Superior temporal gyrus (tissue), 1 donor: Measurements from ENCODE around the gene GRM2.

Experiments
- DNase-seq: peaks from one replicate; pipeline ENCODE4 v3.0.0-alpha.2; 2016; ENCODE audit errors: extremely low spot score

Gene GRM2

GRCh38 chr3:51680196-51680595, 26.7 kb upstream of the GRM2 start:
- no peak for DNase-seq

- DNase-seq, result no peak
Observed at GRCh38 chr3:51680663-51681230, 26.1 kb upstream of the GRM2 start.

- DNase-seq, result no peak
Observed at GRCh38 chr3:51681453-51681852, 25.4 kb upstream of the GRM2 start.

GRCh38 chr3:51682079-51682478, 24.8 kb upstream of the GRM2 start:
- peak; percentile 81 for DNase-seq

- no peak for DNase-seq
Observed at GRCh38 chr3:51682526-51682925, 24.3 kb upstream of the GRM2 start.

GRCh38 chr3:51683566-51683965, 23.3 kb upstream of the GRM2 start:
- DNase-seq, result no peak

DNA sequence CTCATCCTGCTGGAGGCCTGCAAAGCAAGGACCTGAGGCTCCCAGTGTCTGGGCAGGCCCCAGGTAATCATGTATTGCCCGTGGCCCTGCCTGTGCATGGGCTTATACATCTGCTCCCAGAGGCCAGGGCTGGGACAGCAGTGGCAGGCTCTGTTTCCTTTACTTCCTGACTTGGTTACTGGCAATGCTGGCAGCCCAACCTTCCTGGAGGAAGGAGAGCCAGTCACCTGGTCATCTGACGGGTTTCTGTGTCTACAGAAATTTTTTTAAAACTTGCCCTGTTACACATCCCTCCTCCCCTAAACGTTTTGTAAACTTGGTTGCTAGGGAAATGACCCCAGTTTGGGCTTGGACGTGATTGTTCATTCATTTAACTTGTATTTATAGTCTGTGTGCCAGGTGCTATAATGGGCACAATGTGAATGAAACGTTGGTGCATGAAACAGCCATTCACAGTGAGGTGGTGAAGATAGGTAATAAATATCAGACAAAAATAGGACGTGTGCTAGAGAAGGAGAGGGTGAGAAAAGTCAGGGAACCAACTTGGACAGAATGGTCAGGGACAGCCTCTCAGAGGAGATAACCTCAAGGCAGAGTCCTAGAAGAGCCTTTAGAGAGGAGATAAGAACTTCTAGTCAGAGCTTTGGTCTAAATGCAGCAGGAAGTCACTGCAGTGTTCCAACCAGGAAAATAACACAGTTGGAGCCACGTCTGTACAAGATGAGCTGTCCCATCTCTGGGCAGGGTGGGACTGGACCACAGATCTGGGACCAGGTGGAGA, 21.7 kb upstream of the GRM2 start:
- DNase-seq, result no peak

DNA sequence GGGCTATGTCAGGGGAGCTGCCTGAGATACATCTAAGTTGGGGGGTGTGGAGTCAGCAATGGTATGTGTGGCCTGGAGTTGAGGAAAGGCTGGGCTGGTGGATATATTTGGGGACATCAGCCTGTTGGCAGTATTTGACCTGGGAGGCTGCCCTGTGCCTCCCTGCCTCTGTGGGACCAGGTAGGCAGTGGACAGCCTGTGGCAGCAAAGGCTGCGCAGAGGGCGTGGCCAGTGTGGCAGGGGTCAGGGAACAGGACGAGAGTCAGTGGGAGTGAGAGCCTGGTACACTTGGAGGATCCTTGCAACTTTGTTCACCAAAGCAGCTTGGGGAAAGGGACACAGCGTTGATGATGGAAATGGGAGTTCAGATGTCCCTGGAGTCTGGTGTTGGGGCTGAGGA, 20.8 kb upstream of the GRM2 start:
- no peak for DNase-seq

DNA sequence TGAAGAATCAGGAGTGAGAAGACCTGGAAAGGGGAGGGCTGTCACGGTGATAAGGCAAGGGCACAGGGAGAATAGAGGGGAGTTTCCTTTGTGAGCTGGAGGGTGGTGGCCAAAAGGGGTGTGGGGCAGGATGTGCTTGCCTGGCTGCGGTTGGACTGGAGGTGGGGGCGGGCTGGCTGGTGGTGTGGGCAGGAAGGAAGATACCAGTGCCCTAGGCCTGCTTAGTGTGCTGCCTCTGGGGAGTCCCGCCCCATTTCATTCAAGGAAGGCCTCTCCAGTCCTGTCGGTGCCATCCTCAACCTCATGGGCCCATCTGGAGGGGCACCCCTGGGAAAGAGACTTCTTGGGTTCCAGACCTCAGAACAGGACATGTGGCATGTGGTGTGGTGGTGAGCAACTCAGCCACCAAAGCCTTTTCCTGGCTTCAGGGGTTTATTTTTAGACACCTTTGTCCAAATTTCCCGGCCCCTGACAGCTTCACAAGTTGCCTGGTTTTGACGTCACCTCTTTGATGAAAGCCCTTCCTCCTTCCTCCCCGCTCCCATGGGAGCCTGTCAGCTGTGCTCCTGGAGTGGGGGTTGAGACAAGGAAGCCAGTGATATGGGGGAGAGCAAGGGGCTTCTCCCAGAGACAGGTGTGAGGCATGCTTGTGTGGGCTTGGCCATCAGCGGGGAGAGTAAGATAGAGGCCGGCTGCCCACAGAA, 20.2 kb upstream of the GRM2 start:
- DNase-seq, result no peak

GRCh38 chr3:51687431-51688205, 19.2 kb upstream of the GRM2 start:
- DNase-seq, result no peak

DNA sequence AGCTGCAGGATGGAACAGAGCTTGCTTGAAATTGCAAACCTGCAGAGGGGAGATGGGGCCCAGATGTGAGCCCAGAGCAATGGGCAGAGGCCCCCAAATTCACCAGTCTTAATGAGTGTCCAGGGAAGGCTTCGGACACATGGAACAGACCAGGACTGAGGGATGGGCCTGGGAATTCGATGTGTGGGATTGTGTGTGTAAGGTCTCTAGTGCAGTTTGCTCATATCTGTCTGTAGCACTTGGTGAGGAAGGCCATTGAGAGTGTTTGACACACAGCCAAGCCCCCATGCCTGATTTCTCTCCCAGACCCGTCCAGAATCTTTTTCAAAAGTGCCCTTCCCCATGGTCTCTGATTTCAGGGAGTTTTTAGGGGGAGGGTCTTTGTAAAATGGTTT, 18.7 kb upstream of the GRM2 start:
- no peak for DNase-seq

DNA sequence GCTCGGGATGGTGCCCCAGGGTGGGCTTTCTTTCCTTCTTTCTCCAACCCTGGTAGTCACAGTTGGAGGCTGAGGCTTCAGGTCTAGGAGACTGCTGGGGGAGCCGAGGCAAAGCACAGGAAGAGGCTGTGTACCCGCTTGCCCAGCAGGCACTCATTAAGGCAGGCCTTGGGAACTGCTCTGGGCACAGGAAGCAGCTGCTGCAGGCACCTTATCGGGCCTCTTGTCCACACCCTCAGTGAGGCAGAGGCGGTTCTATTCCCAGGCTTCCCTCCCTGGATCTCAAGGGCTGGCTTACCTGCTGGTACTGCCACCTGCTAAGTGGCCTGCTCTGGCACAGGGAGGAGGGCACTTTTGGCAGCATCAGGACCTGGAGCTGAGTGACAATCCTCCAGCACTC, 15.8 kb upstream of the GRM2 start:
- no peak for DNase-seq

DNA sequence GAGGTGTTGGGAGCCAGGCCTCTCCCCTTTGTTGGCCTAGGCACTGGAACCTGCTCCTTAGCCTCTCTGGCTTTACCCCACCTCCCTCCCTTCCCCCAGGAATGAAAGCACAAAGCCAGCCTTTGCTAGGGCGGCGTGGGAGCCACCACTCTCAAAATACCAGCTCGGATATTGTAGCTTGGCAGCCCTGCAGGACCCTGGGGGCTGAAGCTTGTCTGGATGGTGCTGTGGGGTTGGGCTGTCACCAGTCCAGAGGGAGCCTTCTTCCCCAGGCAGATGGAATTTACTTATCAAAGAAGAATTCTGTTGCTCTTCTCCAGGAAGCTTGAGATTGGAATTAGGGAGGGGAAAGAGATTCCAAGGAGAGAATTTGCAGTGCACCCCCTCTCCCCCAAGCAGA, 14.9 kb upstream of the GRM2 start:
- DNase-seq, result no peak

GRCh38 chr3:51692980-51693395, 13.9 kb upstream of the GRM2 start:
- no peak for DNase-seq

- DNase-seq, result peak; percentile 69
Observed at GRCh38 chr3:51696954-51697353, 9.9 kb upstream of the GRM2 start.

DNA sequence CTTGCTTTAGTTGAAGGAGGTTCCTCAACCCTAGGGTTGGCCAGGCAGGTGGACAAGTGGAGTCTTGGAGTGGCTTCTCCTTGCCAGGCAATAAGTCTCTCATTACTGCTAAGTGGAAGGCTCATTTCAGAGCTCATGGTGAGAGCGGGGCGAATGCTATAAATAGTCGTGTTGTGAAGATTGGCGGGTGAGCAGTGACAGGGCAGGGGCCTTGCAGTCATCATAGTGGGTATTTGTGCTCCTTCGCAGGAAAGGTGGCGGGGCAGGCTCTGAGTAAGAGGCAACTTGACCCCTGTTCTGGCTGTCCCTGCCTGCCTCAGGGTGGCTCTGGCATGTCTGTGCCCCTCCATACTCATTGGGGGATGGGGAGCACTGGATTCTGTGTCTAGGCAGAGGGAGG, 8.7 kb upstream of the GRM2 start:
- no peak for DNase-seq

- no peak for DNase-seq
Observed at GRCh38 chr3:51700403-51700802, 6.5 kb upstream of the GRM2 start.

DNA sequence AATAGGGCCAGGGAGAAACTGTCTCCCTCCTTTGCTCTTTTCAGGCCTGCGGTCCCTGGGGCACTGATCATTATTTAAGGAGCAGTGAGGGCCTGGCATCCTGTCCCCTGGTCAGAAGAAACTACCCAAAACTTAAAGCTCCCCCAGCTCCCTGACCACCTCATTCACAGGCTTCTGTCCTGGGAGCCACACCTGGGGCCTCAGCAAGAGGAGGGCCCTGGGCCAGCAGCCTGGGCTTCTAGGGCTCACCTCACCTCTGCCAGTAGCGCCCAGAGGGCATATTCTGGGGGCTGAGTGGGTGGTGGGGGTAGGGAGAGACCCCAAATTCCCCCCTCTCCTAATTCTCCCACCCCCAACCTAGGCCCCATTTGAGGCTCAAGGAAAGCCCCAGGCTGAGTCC, 4.7 kb upstream of the GRM2 start:
- no peak for DNase-seq

GRCh38 chr3:51703068-51703760, 3.7 kb upstream of the GRM2 start:
- no peak for DNase-seq

DNA sequence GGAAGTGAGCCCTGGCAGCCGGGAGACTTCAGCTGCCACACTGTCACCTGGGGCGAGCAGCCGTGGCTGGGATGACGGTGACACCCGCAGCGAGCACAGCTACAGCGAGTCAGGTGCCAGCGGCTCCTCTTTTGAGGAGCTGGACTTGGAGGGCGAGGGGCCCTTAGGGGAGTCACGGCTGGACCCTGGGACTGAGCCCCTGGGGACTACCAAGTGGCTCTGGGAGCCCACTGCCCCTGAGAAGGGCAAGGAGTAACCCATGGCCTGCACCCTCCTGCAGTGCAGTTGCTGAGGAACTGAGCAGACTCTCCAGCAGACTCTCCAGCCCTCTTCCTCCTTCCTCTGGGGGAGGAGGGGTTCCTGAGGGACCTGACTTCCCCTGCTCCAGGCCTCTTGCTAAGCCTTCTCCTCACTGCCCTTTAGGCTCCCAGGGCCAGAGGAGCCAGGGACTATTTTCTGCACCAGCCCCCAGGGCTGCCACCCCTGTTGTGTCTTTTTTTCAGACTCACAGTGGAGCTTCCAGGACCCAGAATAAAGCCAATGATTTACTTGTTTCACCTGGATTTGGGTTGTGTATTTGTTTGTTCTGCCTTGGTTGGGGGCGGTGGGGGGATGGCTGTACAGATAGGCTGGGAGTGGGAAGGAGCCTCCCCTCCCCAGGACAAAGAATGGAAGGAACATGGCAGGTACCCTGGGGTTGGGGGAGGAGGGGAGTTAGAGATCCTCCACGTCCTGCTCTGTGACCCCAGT, 2.9 kb upstream of the GRM2 start:
- no peak for DNase-seq

DNA sequence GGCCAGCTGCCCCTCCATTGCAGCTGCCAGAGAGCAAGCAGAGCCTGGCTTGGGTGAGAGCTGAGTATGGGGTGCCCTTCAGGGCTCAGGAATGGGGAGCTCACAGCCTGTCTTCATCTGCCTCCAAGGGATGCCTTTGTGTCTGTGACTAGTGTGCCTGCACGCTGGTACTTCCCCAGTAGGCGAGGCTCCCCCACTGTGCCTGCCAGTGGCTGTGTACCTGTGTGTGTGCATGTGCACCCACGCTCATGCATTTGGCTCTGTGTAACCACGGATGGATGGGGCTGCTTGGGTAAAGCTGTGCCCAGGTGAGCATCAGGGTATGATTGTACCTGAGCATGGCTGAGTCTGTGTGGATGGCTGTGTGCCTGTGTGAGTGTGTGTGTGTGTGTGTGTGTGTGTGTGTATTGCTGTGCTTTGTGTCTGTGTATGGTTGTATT, 2.3 kb upstream of the GRM2 start:
- DNase-seq, result no peak
